Measurements from ENCODE around the gene ANGPTL4. TPM values are rescaled to one million over a fixed set of nuclear protein-coding genes. Genes with fewer than 3 reads are reported as not detected.

The ANGPTL4 gene
- total and polyA plus RNA-seq, 2 donors (not counting 1 experiment from before 2014, with no cell fraction given): not detected

Small RNA genes within 50 kb of the gene (small RNA-seq; reads per million reads assigned to genes)
- gene MIR4999 (ENCODE audit: insufficient read length, low read depth, low replicate concordance): 0.76 reads per million

Other genes with a start within 250 kb of the ANGPTL4 start
- not detected in 2 replicates for gene FBN3, start 214.6 kb upstream of the ANGPTL4 start, total RNA-seq
- not detected in 2 replicates for gene FBN3, start 214.6 kb upstream of the ANGPTL4 start, polyA plus RNA-seq
- gene CERS4, start 154.8 kb upstream of the ANGPTL4 start, total RNA-seq: 125 and 146 TPM in 2 replicates
- 98.2 and 104 TPM in 2 replicates for gene CERS4, start 154.8 kb upstream of the ANGPTL4 start, polyA plus RNA-seq
- 28.7 and 30.5 TPM in 2 replicates for gene CD320, start 55.8 kb upstream of the ANGPTL4 start, total RNA-seq
- 22.2 and 32.6 TPM in 2 replicates for gene CD320, start 55.8 kb upstream of the ANGPTL4 start, polyA plus RNA-seq
- gene NDUFA7, start 42.8 kb upstream of the ANGPTL4 start, total RNA-seq: 23.2 and 28.6 TPM in 2 replicates
- 50.4 and 71.7 TPM in 2 replicates for gene NDUFA7, start 42.8 kb upstream of the ANGPTL4 start, polyA plus RNA-seq
- gene RPS28, start 42.7 kb upstream of the ANGPTL4 start, total RNA-seq: 2,435 and 2,579 TPM in 2 replicates
- gene RPS28, start 42.7 kb upstream of the ANGPTL4 start, polyA plus RNA-seq: 830 and 1,800 TPM in 2 replicates
- gene KANK3, start 20.9 kb upstream of the ANGPTL4 start, total RNA-seq: 0.27 TPM in 1 of 2 replicates, not detected in the other
- 0.34 and 0.35 TPM in 2 replicates for gene KANK3, start 20.9 kb upstream of the ANGPTL4 start, polyA plus RNA-seq
- gene RAB11B, start 26.2 kb downstream of the ANGPTL4 start, total RNA-seq: 126 and 130 TPM in 2 replicates
- 165 and 190 TPM in 2 replicates for gene RAB11B, start 26.2 kb downstream of the ANGPTL4 start, polyA plus RNA-seq
- 22.9 and 24.8 TPM in 2 replicates for gene MARCHF2, start 49.1 kb downstream of the ANGPTL4 start, total RNA-seq
- 50.5 and 52.6 TPM in 2 replicates for gene MARCHF2, start 49.1 kb downstream of the ANGPTL4 start, polyA plus RNA-seq
- 207 and 221 TPM in 2 replicates for gene HNRNPM, start 80.8 kb downstream of the ANGPTL4 start, total RNA-seq
- gene HNRNPM, start 80.8 kb downstream of the ANGPTL4 start, polyA plus RNA-seq: 137 and 229 TPM in 2 replicates
- 0.91 and 1.2 TPM in 2 replicates for gene PRAM1, start 138.5 kb downstream of the ANGPTL4 start, total RNA-seq
- gene PRAM1, start 138.5 kb downstream of the ANGPTL4 start, polyA plus RNA-seq: 1.5 and 1.7 TPM in 2 replicates
- 40.7 and 43.8 TPM in 2 replicates for gene ZNF414, start 150.0 kb downstream of the ANGPTL4 start, total RNA-seq
- 35.0 and 52.0 TPM in 2 replicates for gene ZNF414, start 150.0 kb downstream of the ANGPTL4 start, polyA plus RNA-seq
- gene MYO1F, start 213.3 kb downstream of the ANGPTL4 start, total RNA-seq: 126 TPM in 2 replicates
- gene MYO1F, start 213.3 kb downstream of the ANGPTL4 start, polyA plus RNA-seq: 65.5 and 76.3 TPM in 2 replicates
- gene ADAMTS10, start 246.6 kb downstream of the ANGPTL4 start, total RNA-seq: 0.39 and 0.59 TPM in 2 replicates
- 1.8 and 3.6 TPM in 2 replicates for gene ADAMTS10, start 246.6 kb downstream of the ANGPTL4 start, polyA plus RNA-seq

Data from B cell (primary cell).